Measurements from ENCODE around the gene ATP13A4.

ATP13A4 gene

GRCh38 chr3:193457526-193457925 is 97.2 kb downstream of the ATP13A4 start:
- no peaks in the 10 kb centered on the region for H3K9me3 ChIP-seq (ENCODE audit: control insufficient read depth in 2 of 2, low read length in 2 of 2)
- H3K9ac ChIP-seq (ENCODE audit: low read length in 2 of 2), result no peak overlapping the region
- H3K4me1 ChIP-seq (ENCODE audit: control insufficient read depth, insufficient read depth, low read length), result no peaks in the 10 kb centered on the region
- H3K27ac ChIP-seq (ENCODE audit: low read length), result no peak overlapping the region
- no peaks in the 10 kb centered on the region for H3K36me3 ChIP-seq (ENCODE audit: control insufficient read depth in 2 of 2, insufficient read depth in 2 of 2, low read length in 2 of 2)
- no peak overlapping the region for H3K4me3 ChIP-seq (ENCODE audit: low read length in 2 of 2)
- H3K27me3 ChIP-seq (ENCODE audit: control insufficient read depth in 1 of 2, insufficient read depth in 2 of 2, low read length in 2 of 2), result no peaks in the 10 kb centered on the region

GRCh38 chr3:193452338-193452737 is 102.4 kb downstream of the ATP13A4 start:
- H3K36me3 ChIP-seq (ENCODE audit: control insufficient read depth in 2 of 2, insufficient read depth in 2 of 2, low read length in 2 of 2), result no peaks in the 10 kb centered on the region
- H3K4me3 ChIP-seq (ENCODE audit: low read length in 2 of 2), result no peak overlapping the region
- no peaks in the 10 kb centered on the region for H3K4me1 ChIP-seq (ENCODE audit: control insufficient read depth, insufficient read depth, low read length)
- no peak overlapping the region for H3K27ac ChIP-seq (ENCODE audit: low read length)
- H3K27me3 ChIP-seq (ENCODE audit: control insufficient read depth in 1 of 2, insufficient read depth in 2 of 2, low read length in 2 of 2), result no peaks in the 10 kb centered on the region
- H3K9me3 ChIP-seq (ENCODE audit: control insufficient read depth in 2 of 2, low read length in 2 of 2), result no peaks in the 10 kb centered on the region
- no peak overlapping the region for H3K9ac ChIP-seq (ENCODE audit: low read length in 2 of 2)

GRCh38 chr3:193451902-193452301 is 102.8 kb downstream of the ATP13A4 start:
- Histone ChIP-seq H3K4me3 (ENCODE audit: low read length in 2 of 2) (no peak overlapping the region), H3K27me3 (ENCODE audit: control insufficient read depth in 1 of 2, insufficient read depth in 2 of 2, low read length in 2 of 2) (no peaks in the 10 kb centered on the region), H3K36me3 (ENCODE audit: control insufficient read depth in 2 of 2, insufficient read depth in 2 of 2, low read length in 2 of 2) (no peaks in the 10 kb centered on the region), H3K9ac (ENCODE audit: low read length in 2 of 2) (no peak overlapping the region), H3K27ac (ENCODE audit: low read length) (no peak overlapping the region), H3K9me3 (ENCODE audit: control insufficient read depth in 2 of 2, low read length in 2 of 2) (no peaks in the 10 kb centered on the region), H3K4me1 (ENCODE audit: control insufficient read depth, insufficient read depth, low read length) (no peaks in the 10 kb centered on the region)

- no peak overlapping the region for H3K4me3 ChIP-seq (ENCODE audit: low read length in 2 of 2)
- H3K9ac ChIP-seq (ENCODE audit: low read length in 2 of 2), result no peak overlapping the region
- no peaks in the 10 kb centered on the region for H3K4me1 ChIP-seq (ENCODE audit: control insufficient read depth, insufficient read depth, low read length)
- H3K27ac ChIP-seq (ENCODE audit: low read length), result no peak overlapping the region
- no peaks in the 10 kb centered on the region for H3K9me3 ChIP-seq (ENCODE audit: control insufficient read depth in 2 of 2, low read length in 2 of 2)
- no peaks in the 10 kb centered on the region for H3K27me3 ChIP-seq (ENCODE audit: control insufficient read depth in 1 of 2, insufficient read depth in 2 of 2, low read length in 2 of 2)
- no peaks in the 10 kb centered on the region for H3K36me3 ChIP-seq (ENCODE audit: control insufficient read depth in 2 of 2, insufficient read depth in 2 of 2, low read length in 2 of 2)
Measured at GRCh38 chr3:193446965-193447602, 107.6 kb downstream of the ATP13A4 start.

- Histone ChIP-seq H3K9ac (ENCODE audit: low read length in 2 of 2) (no peak overlapping the region), H3K27me3 (ENCODE audit: control insufficient read depth in 1 of 2, insufficient read depth in 2 of 2, low read length in 2 of 2) (no peaks in the 10 kb centered on the region), H3K27ac (ENCODE audit: low read length) (no peak overlapping the region)
Measured at GRCh38 chr3:193439423-193439822, 115.3 kb downstream of the ATP13A4 start.

GRCh38 chr3:193418576-193419373 is 135.9 kb downstream of the ATP13A4 start:
- Histone ChIP-seq H3K9me3 (ENCODE audit: control insufficient read depth in 2 of 2, low read length in 2 of 2) (peaks cover 3 to 6% of the 10 kb centered on the region in 2 donors), H3K9ac (ENCODE audit: low read length in 2 of 2) (no peak overlapping the region), H3K27ac (ENCODE audit: low read length) (no peak overlapping the region), H3K4me3 (ENCODE audit: low read length in 2 of 2) (no peak overlapping the region), H3K4me1 (ENCODE audit: control insufficient read depth, insufficient read depth, low read length) (no peaks in the 10 kb centered on the region), H3K27me3 (ENCODE audit: control insufficient read depth in 1 of 2, insufficient read depth in 2 of 2, low read length in 2 of 2) (no peaks in the 10 kb centered on the region), H3K36me3 (ENCODE audit: control insufficient read depth in 2 of 2, insufficient read depth in 2 of 2, low read length in 2 of 2) (no peaks in the 10 kb centered on the region)

More at GRCh38 chr3:193439423-193439822, 115.3 kb downstream of the ATP13A4 start:
- no peaks in the 10 kb centered on the region for H3K9me3 ChIP-seq (ENCODE audit: control insufficient read depth in 2 of 2, low read length in 2 of 2)
- H3K4me1 ChIP-seq (ENCODE audit: control insufficient read depth, insufficient read depth, low read length), result no peaks in the 10 kb centered on the region
- no peak overlapping the region for H3K4me3 ChIP-seq (ENCODE audit: low read length in 2 of 2)
- H3K36me3 ChIP-seq (ENCODE audit: control insufficient read depth in 2 of 2, insufficient read depth in 2 of 2, low read length in 2 of 2), result no peaks in the 10 kb centered on the region

GRCh38 chr3:193416629-193417028 is 138.1 kb downstream of the ATP13A4 start:
- Histone ChIP-seq H3K4me1 (ENCODE audit: control insufficient read depth, insufficient read depth, low read length) (no peaks in the 10 kb centered on the region), H3K36me3 (ENCODE audit: control insufficient read depth in 2 of 2, insufficient read depth in 2 of 2, low read length in 2 of 2) (no peaks in the 10 kb centered on the region), H3K9me3 (ENCODE audit: control insufficient read depth in 2 of 2, low read length in 2 of 2) (peaks cover 3 to 6% of the 10 kb centered on the region in 2 donors), H3K27ac (ENCODE audit: low read length) (no peak overlapping the region), H3K4me3 (ENCODE audit: low read length in 2 of 2) (no peak overlapping the region), H3K9ac (ENCODE audit: low read length in 2 of 2) (no peak overlapping the region), H3K27me3 (ENCODE audit: control insufficient read depth in 1 of 2, insufficient read depth in 2 of 2, low read length in 2 of 2) (no peaks in the 10 kb centered on the region)

GRCh38 chr3:193407688-193408087 is 147.0 kb downstream of the ATP13A4 start:
- Histone ChIP-seq H3K27me3 (ENCODE audit: control insufficient read depth in 1 of 2, insufficient read depth in 2 of 2, low read length in 2 of 2) (no peaks in the 10 kb centered on the region), H3K36me3 (ENCODE audit: control insufficient read depth in 2 of 2, insufficient read depth in 2 of 2, low read length in 2 of 2) (no peaks in the 10 kb centered on the region), H3K4me1 (ENCODE audit: control insufficient read depth, insufficient read depth, low read length) (no peaks in the 10 kb centered on the region), H3K9ac (ENCODE audit: low read length in 2 of 2) (no peak overlapping the region), H3K4me3 (ENCODE audit: low read length in 2 of 2) (no peak overlapping the region), H3K9me3 (ENCODE audit: control insufficient read depth in 2 of 2, low read length in 2 of 2) (peaks cover 0 to 3% of the 10 kb centered on the region in 2 donors), H3K27ac (ENCODE audit: low read length) (no peak overlapping the region)

GRCh38 chr3:193407112-193407511 is 147.6 kb downstream of the ATP13A4 start:
- Histone ChIP-seq H3K9ac (ENCODE audit: low read length in 2 of 2) (no peak overlapping the region), H3K36me3 (ENCODE audit: control insufficient read depth in 2 of 2, insufficient read depth in 2 of 2, low read length in 2 of 2) (no peaks in the 10 kb centered on the region), H3K27ac (ENCODE audit: low read length) (no peak overlapping the region)

GRCh38 chr3:193403307-193403706 is 151.4 kb downstream of the ATP13A4 start:
- H3K36me3 ChIP-seq (ENCODE audit: control insufficient read depth in 2 of 2, insufficient read depth in 2 of 2, low read length in 2 of 2), result no peaks in the 10 kb centered on the region
- no peak overlapping the region for H3K4me3 ChIP-seq (ENCODE audit: low read length in 2 of 2)
- no peak overlapping the region for H3K9ac ChIP-seq (ENCODE audit: low read length in 2 of 2)
- H3K9me3 ChIP-seq (ENCODE audit: control insufficient read depth in 2 of 2, low read length in 2 of 2), result peaks cover 0 to 3% of the 10 kb centered on the region in 2 donors
- H3K27me3 ChIP-seq (ENCODE audit: control insufficient read depth in 1 of 2, insufficient read depth in 2 of 2, low read length in 2 of 2), result no peaks in the 10 kb centered on the region
- no peak overlapping the region for H3K27ac ChIP-seq (ENCODE audit: low read length)
- no peaks in the 10 kb centered on the region for H3K4me1 ChIP-seq (ENCODE audit: control insufficient read depth, insufficient read depth, low read length)

More at GRCh38 chr3:193407112-193407511, 147.6 kb downstream of the ATP13A4 start:
- Histone ChIP-seq H3K9me3 (ENCODE audit: control insufficient read depth in 2 of 2, low read length in 2 of 2) (peaks cover 0 to 3% of the 10 kb centered on the region in 2 donors), H3K27me3 (ENCODE audit: control insufficient read depth in 1 of 2, insufficient read depth in 2 of 2, low read length in 2 of 2) (no peaks in the 10 kb centered on the region), H3K4me1 (ENCODE audit: control insufficient read depth, insufficient read depth, low read length) (no peaks in the 10 kb centered on the region), H3K4me3 (ENCODE audit: low read length in 2 of 2) (no peak overlapping the region)

GRCh38 chr3:193400304-193400703 is 154.4 kb downstream of the ATP13A4 start:
- Histone ChIP-seq H3K4me3 (ENCODE audit: low read length in 2 of 2) (no peak overlapping the region), H3K4me1 (ENCODE audit: control insufficient read depth, insufficient read depth, low read length) (no peaks in the 10 kb centered on the region)

More at GRCh38 chr3:193400304-193400703, 154.4 kb downstream of the ATP13A4 start:
- H3K9me3 ChIP-seq (ENCODE audit: control insufficient read depth in 2 of 2, low read length in 2 of 2), result peaks cover 0 to 3% of the 10 kb centered on the region in 2 donors
- no peaks in the 10 kb centered on the region for H3K36me3 ChIP-seq (ENCODE audit: control insufficient read depth in 2 of 2, insufficient read depth in 2 of 2, low read length in 2 of 2)
- H3K27ac ChIP-seq (ENCODE audit: low read length), result no peak overlapping the region
- no peak overlapping the region for H3K9ac ChIP-seq (ENCODE audit: low read length in 2 of 2)
- peaks cover 0 to 2% of the 10 kb centered on the region in 2 donors for H3K27me3 ChIP-seq (ENCODE audit: control insufficient read depth in 1 of 2, insufficient read depth in 2 of 2, low read length in 2 of 2)
